GM23248 (cell line): ENCODE measurements around the gene DTNA.

Experiments used
- EZH2 ChIP-seq: fragments of 200-600 bp; sonication (generic); IDR thresholded peaks from 2 replicates; pipeline ENCODE4 v1.6.1; 2018; ENCODE audit warnings: antibody characterized with exemption, mild to moderate bottlenecking; ENCODE audit not compliant: insufficient read depth, poor library complexity, severe bottlenecking
- EZH2phosphoT487 ChIP-seq: fragments of 200-600 bp; sonication (generic); IDR thresholded peaks from 2 replicates; pipeline ENCODE4 v1.6.1; 2018; ENCODE audit warnings: antibody characterized with exemption, moderate library complexity, mild to moderate bottlenecking, low read depth; ENCODE audit not compliant: insufficient read depth

DNA sequence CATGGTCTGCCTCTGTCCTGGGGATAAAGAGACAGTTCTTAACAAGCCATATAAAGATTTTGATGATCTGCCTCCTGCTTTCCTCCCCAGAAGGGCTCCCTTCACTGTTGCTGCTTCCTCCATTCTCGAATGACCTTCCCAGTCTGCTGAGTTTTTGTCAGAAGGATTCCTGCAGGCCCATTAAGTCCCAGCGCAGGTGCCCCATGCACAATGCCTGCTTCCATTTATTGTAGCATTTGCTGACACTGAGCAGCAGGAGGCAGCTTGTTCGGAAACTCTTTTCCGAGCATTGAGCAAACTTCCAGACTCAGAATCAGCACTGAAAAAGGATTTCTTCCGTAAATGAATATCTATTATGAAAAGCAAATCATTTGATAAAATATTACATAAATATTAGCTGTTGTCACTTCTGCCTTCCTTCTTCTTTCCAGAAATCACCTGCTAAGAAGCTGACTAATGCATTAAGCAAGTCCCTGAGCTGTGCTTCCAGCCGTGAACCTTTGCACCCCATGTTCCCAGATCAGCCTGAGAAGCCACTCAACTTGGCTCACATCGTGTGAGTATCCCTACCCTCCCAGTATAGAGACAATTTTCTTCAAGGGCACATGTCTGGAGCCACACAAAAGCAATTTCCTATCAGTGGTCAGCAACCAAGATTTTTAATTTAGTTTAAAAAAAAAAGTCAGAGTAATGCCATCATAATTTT is 110.4 kb downstream of the DTNA start:
- TF ChIP-seq EZH2 (no peak), EZH2phosphoT487 (no peak)
